HUES64 (cell line): ENCODE results near the gene DAPL1.

ENCODE experiments used
- H3K27ac ChIP-seq: 2 replicates; pipeline ENCODE4 v1.7.0; 2013; ENCODE audit warnings: low read depth, low read length, inconsistent platforms
- H3K27me3 ChIP-seq: 2 replicates; pipeline ENCODE4 v1.6.1; 2013; ENCODE audit warnings: mild to moderate bottlenecking, low read length; ENCODE audit not compliant: insufficient read depth
- H3K36me3 ChIP-seq: 2 replicates; pipeline ENCODE4 v1.6.1; 2013; ENCODE audit warnings: mild to moderate bottlenecking, low read length; ENCODE audit not compliant: insufficient read depth
- H3K4me1 ChIP-seq: 2 replicates; pipeline ENCODE4 v1.6.1; 2013; ENCODE audit warnings: mild to moderate bottlenecking, low read length, moderate library complexity; ENCODE audit not compliant: insufficient read depth
- H3K4me3 ChIP-seq: 2 replicates; pipeline ENCODE4 v1.5.1; 2013; ENCODE audit warnings: mild to moderate bottlenecking, low read length, moderate library complexity
- H3K9ac ChIP-seq: 2 replicates; pipeline ENCODE4 v1.6.1; 2013; ENCODE audit warnings: mild to moderate bottlenecking, low read depth, low read length
- H3K9me3 ChIP-seq: 2 replicates; pipeline ENCODE4 v1.6.1; 2013; ENCODE audit warnings: low read depth, low read length; ENCODE audit not compliant: insufficient read depth
- WGBS: fragments of 150-250, 120-280 bp; methylation state at CpG from one replicate; pipeline ENCODE4 v1.1.7; 2013; ENCODE audit warnings: missing lambda C conversion rate; 5-methylcytosine and 5-hydroxymethylcytosine counted together

DAPL1 gene

GRCh38 chr2:158805255-158805654 lies 10.1 kb downstream of the DAPL1 start:
- Histone ChIP-seq H3K4me3 (no peak overlapping the region), H3K4me1 (no peaks in the 10 kb centered on the region), H3K27me3 (no peaks in the 10 kb centered on the region), H3K27ac (no peak overlapping the region), H3K9me3 (no peaks in the 10 kb centered on the region), H3K36me3 (no peaks in the 10 kb centered on the region), H3K9ac (no peak overlapping the region)
- WGBS, result 97% methylated on average over 4 of the region's 4 CpGs

GRCh38 chr2:158805936-158806335 lies 10.8 kb downstream of the DAPL1 start:
- Histone ChIP-seq H3K9ac (no peak overlapping the region), H3K4me3 (no peak overlapping the region), H3K9me3 (no peaks in the 10 kb centered on the region), H3K4me1 (no peaks in the 10 kb centered on the region), H3K36me3 (no peaks in the 10 kb centered on the region), H3K27ac (no peak overlapping the region), H3K27me3 (no peaks in the 10 kb centered on the region)
- WGBS, result 95% methylated on average over 1 of the region's 1 CpG

DNA sequence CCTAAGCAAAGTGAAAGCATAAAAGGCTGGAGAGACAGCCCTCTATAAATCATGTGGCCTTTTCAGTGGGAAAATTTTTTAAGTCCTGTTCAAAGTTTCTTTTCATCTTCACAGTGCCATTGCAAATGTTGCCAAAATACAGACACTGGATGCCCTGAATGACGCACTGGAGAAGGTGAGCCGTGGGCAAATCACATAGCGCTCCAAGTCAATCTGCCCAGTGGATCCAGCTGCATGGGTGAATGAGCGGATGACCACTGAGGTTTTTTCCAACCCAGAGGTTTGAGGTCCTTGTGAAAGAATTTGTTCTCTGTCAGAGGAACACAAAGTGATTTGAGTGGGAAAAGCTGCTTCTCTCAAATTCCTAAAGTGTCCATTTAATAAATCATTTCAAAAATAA lies 11.8 kb downstream of the DAPL1 start:
- Histone ChIP-seq H3K4me1 (no peaks in the 10 kb centered on the region), H3K27ac (no peak overlapping the region), H3K36me3 (no peaks in the 10 kb centered on the region), H3K4me3 (no peak overlapping the region), H3K27me3 (no peaks in the 10 kb centered on the region), H3K9ac (no peak overlapping the region), H3K9me3 (no peaks in the 10 kb centered on the region)
- WGBS, result 72% methylated on average over 4 of the region's 4 CpGs

DNA sequence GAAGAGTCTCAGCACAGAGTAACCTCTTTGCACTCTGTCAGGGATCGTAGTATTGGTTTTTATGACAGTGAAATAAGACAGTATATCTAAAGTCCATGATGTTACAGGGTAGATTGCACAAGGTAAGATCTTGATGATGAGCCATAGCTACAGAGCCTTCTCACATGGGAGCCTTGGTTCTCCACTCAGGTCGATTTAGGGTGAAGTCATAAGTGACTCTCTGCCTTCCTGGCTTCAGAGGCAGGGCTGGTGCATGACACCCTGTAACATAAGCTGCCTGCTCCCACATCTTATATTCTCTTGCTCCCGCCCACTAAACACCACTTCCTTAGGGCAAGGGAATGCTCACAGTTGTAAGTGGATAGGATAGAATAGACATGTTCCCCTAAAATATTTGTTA lies 13.3 kb downstream of the DAPL1 start:
- 91% methylated on average over 2 of the region's 3 CpGs for WGBS
- Histone ChIP-seq H3K4me3 (no peak overlapping the region), H3K9ac (no peak overlapping the region), H3K4me1 (no peaks in the 10 kb centered on the region), H3K27me3 (no peaks in the 10 kb centered on the region), H3K9me3 (no peaks in the 10 kb centered on the region), H3K27ac (no peak overlapping the region), H3K36me3 (no peaks in the 10 kb centered on the region)

GRCh38 chr2:158809816-158810215 lies 14.7 kb downstream of the DAPL1 start:
- H3K4me3 ChIP-seq, result no peak overlapping the region
- H3K9ac ChIP-seq, result no peak overlapping the region
- H3K27me3 ChIP-seq, result no peaks in the 10 kb centered on the region
- no peaks in the 10 kb centered on the region for H3K4me1 ChIP-seq
- no peaks in the 10 kb centered on the region for H3K36me3 ChIP-seq
- H3K9me3 ChIP-seq, result no peaks in the 10 kb centered on the region
- H3K27ac ChIP-seq, result no peak overlapping the region
- 90% methylated on average over 3 of the region's 4 CpGs for WGBS

DNA sequence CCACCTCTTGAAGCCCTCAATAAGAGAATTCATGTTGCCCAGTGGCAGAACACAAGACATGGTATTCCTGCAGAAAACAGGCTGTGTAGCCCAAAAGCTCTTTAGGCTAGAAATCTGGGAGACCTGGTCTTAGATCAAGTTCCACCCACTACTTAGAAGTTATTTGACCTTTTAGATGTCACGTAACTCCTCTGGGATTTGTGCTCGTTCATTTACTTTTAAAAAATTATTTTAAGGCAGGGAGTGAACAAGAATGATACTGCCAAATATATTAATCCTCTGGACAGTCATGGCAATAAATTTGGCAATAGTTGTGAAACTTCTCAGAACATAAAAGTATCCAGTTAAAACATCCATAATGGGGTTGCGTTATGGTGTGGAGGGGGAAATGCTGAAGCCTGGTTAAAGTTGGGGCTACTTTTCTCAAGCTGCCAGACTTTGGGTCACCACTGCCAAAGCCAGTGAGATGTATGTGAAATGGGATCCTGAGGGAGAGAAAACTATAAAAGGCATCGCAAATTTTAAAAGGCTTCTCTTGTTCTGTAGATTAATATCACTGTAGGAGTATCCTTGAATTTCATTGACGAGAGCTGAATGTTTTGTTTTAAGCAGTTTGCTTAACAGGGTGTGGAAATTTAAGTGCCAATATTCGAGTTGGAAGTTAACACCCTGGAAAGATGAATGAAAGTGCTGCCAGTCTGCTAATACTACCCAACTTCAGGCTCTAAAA lies 15.8 kb downstream of the DAPL1 start:
- no peak overlapping the region for H3K4me3 ChIP-seq
- no peak overlapping the region for H3K9ac ChIP-seq
- no peaks in the 10 kb centered on the region for H3K4me1 ChIP-seq
- 83% methylated on average over 4 of the region's 6 CpGs for WGBS
- no peak overlapping the region for H3K27ac ChIP-seq
- no peaks in the 10 kb centered on the region for H3K9me3 ChIP-seq
- H3K27me3 ChIP-seq, result no peaks in the 10 kb centered on the region
- H3K36me3 ChIP-seq, result no peaks in the 10 kb centered on the region

- 100% methylated on average over 1 of the region's 1 CpG for WGBS
- Histone ChIP-seq H3K9ac (no peak overlapping the region), H3K27ac (no peak overlapping the region), H3K36me3 (no peaks in the 10 kb centered on the region), H3K4me3 (no peak overlapping the region), H3K9me3 (no peaks in the 10 kb centered on the region), H3K27me3 (no peaks in the 10 kb centered on the region), H3K4me1 (no peaks in the 10 kb centered on the region)
Measured at GRCh38 chr2:158815166-158815565, 20.0 kb downstream of the DAPL1 start.

DNA sequence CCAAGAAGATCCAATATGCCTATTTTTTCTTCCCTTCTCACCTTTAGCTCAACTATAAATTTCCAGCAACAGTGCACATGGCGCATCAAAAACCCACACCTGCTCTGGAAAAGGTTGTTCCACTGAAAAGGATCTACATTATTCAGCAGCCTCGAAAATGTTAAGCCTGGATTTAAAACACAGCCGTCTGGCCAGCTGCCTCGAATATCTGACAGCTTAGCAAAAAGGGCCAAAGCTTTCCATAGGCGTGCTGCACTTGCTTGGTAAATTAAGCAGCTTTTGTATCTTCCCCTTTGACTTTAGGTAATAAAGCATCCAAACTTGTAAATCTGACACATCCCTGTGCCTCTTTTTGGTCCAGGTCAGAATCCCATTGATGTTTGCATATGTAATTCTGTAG lies 20.5 kb downstream of the DAPL1 start:
- no peaks in the 10 kb centered on the region for H3K27me3 ChIP-seq
- WGBS, result 91% methylated on average over 5 of the region's 5 CpGs
- no peak overlapping the region for H3K27ac ChIP-seq
- no peaks in the 10 kb centered on the region for H3K9me3 ChIP-seq
- no peaks in the 10 kb centered on the region for H3K36me3 ChIP-seq
- H3K4me3 ChIP-seq, result no peak overlapping the region
- H3K9ac ChIP-seq, result no peak overlapping the region
- no peaks in the 10 kb centered on the region for H3K4me1 ChIP-seq

- 75% methylated on average over 3 of the region's 3 CpGs for WGBS
- Histone ChIP-seq H3K36me3 (no peaks in the 10 kb centered on the region), H3K4me1 (peaks cover 3% of the 10 kb centered on the region), H3K27me3 (no peaks in the 10 kb centered on the region), H3K4me3 (no peak overlapping the region), H3K9me3 (no peaks in the 10 kb centered on the region), H3K9ac (no peak overlapping the region), H3K27ac (no peak overlapping the region)
Measured at GRCh38 chr2:158817588-158817987, 22.5 kb downstream of the DAPL1 start.

- Histone ChIP-seq H3K9me3 (no peaks in the 10 kb centered on the region), H3K4me3 (no peak overlapping the region), H3K27me3 (no peaks in the 10 kb centered on the region), H3K36me3 (no peaks in the 10 kb centered on the region), H3K4me1 (peaks cover 3% of the 10 kb centered on the region), H3K27ac (no peak overlapping the region), H3K9ac (no peak overlapping the region)
- 82% methylated on average over 3 of the region's 3 CpGs for whole genome bisulfite sequencing
Measured at GRCh38 chr2:158818511-158818910, 23.4 kb downstream of the DAPL1 start.

DNA sequence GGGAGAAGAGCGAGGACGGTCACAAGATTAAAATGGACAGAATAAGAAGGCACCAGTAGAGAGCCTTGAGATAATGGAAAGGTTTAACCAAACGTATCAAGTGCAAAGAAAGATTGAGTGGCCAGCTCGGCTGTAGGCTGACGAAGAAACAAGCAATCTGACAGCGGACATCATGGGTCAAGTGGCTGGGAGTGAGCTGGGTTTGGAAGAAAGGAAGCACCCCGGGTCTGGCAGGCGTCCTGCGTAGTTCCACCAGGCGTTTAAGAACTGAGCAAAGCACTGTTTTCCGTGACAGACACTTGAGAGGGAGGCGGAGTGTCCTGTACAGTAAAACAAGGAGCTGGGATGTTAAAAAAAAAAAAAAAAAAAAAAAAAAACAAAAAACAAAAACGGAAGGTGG lies 27.1 kb downstream of the DAPL1 start:
- Histone ChIP-seq H3K36me3 (no peaks in the 10 kb centered on the region), H3K4me3 (no peak overlapping the region), H3K9me3 (no peaks in the 10 kb centered on the region), H3K27me3 (no peaks in the 10 kb centered on the region), H3K27ac (no peak overlapping the region), H3K9ac (no peak overlapping the region), H3K4me1 (peaks cover 3% of the 10 kb centered on the region)
- WGBS, result 81% methylated on average over 13 of the region's 13 CpGs
